ENCODE data around the gene LCE2A. TPM values are rescaled to one million over a fixed set of nuclear protein-coding genes. Genes with fewer than 3 reads are reported as not detected.

The LCE2A gene
- not detected in 2 replicates for total RNA-seq

GRCh38 chr1:152697701-152698600 is at the start of gene LCE2A:
Gene LCE2A, plus strand, starts transcription at chr1:152698345. Its CDS starts 557 bp downstream, at chr1:152698902.

GRCh38 chr1:152663098-152663497 is 35.0 kb upstream of the LCE2A start, which contains the start of gene LCE2D:
Gene LCE2D, plus strand, starts transcription at chr1:152663380. Its CDS starts 726 bp downstream, at chr1:152664106.

GRCh38 chr1:152674983-152675382 is 23.2 kb upstream of the LCE2A start, which contains the start of gene LCE2C:
Gene LCE2C, plus strand, starts transcription at chr1:152675279. Its CDS starts 737 bp downstream, at chr1:152676016.

GRCh38 chr1:152685823-152686222 is 12.3 kb upstream of the LCE2A start, which contains the start of gene LCE2B:
Gene LCE2B, plus strand, starts transcription at chr1:152686123. Its CDS starts 721 bp downstream, at chr1:152686844.

GRCh38 chr1:152707860-152708259 is 9.7 kb downstream of the LCE2A start, which contains the start of gene LCE4A:
Gene LCE4A, plus strand, starts transcription at chr1:152708160. Its CDS starts 916 bp downstream, at chr1:152709076.

Other genes with a start within 250 kb of the LCE2A start
- not detected in 2 replicates for gene LCE5A, start 187.5 kb upstream of the LCE2A start, total RNA-seq
- not detected in 2 replicates for gene CRCT1, start 183.9 kb upstream of the LCE2A start, total RNA-seq
- not detected in 2 replicates for gene LCE3E, start 131.6 kb upstream of the LCE2A start, total RNA-seq
- not detected in 2 replicates for gene LCE3D, start 117.8 kb upstream of the LCE2A start, total RNA-seq
- not detected in 2 replicates for gene LCE3C, start 98.1 kb upstream of the LCE2A start, total RNA-seq
- not detected in 2 replicates for gene LCE3B, start 84.5 kb upstream of the LCE2A start, total RNA-seq
- not detected in 2 replicates for gene LCE3A, start 75.2 kb upstream of the LCE2A start, total RNA-seq
- gene LCE2D, start 35.0 kb upstream of the LCE2A start, total RNA-seq, result not detected in 2 replicates
- not detected in 2 replicates for gene LCE2C, start 23.1 kb upstream of the LCE2A start, total RNA-seq
- gene LCE2B, start 12.2 kb upstream of the LCE2A start, total RNA-seq, result not detected in 2 replicates
- not detected in 2 replicates for gene LCE4A, start 9.8 kb downstream of the LCE2A start, total RNA-seq
- gene KPRP, start 59.7 kb downstream of the LCE2A start, total RNA-seq, result not detected in 2 replicates
- not detected in 2 replicates for gene LCE1F, start 76.8 kb downstream of the LCE2A start, total RNA-seq
- gene LCE1E, start 87.9 kb downstream of the LCE2A start, total RNA-seq, result not detected in 2 replicates
- not detected in 2 replicates for gene LCE1D, start 98.4 kb downstream of the LCE2A start, total RNA-seq
- gene LCE1C, start 108.3 kb downstream of the LCE2A start, total RNA-seq, result not detected in 2 replicates
- not detected in 2 replicates for gene LCE1B, start 113.6 kb downstream of the LCE2A start, total RNA-seq
- not detected in 2 replicates for gene LCE1A, start 129.1 kb downstream of the LCE2A start, total RNA-seq
- gene LCE6A, start 144.5 kb downstream of the LCE2A start, total RNA-seq, result not detected in 2 replicates
- gene LCE7A, start 161.7 kb downstream of the LCE2A start, total RNA-seq, result not detected in 2 replicates
- not detected in 2 replicates for gene SMCP, start 180.0 kb downstream of the LCE2A start, total RNA-seq
- gene IVL, start 210.2 kb downstream of the LCE2A start, total RNA-seq, result not detected in 2 replicates
- not detected in 2 replicates for gene SPRR5, start 248.9 kb downstream of the LCE2A start, total RNA-seq